HAP-1 (cell line): ENCODE results near the gene TTC31.

ENCODE experiments used
- DNase-seq, 2 experiments: peaks; one replicate each; pipeline ENCODE4 v3.0.0-alpha.2; 2016 to 2020; ENCODE audit warnings: low spot score in 2 of 2
- H3K27me3 ChIP-seq: fragments of 250-450 bp; sonication (Bioruptor Pico); 2 replicates; pipeline ENCODE4 v1.5.1; 2020; ENCODE audit warnings: low read depth, mild to moderate bottlenecking, moderate library complexity
- H3K36me3 ChIP-seq: fragments of 250-450 bp; sonication (Bioruptor Pico); replicated peaks from 2 replicates; pipeline ENCODE4 v1.5.1; 2020; ENCODE audit warnings: mild to moderate bottlenecking
- H3K4me1 ChIP-seq: fragments of 250-450 bp; sonication (Bioruptor Pico); 2 replicates; pipeline ENCODE4 v1.5.1; 2020; ENCODE audit warnings: mild to moderate bottlenecking
- H3K4me3 ChIP-seq: fragments of 250-450 bp; sonication (Bioruptor Pico); 2 replicates; pipeline ENCODE4 v1.5.1; 2020; ENCODE audit warnings: mild to moderate bottlenecking, moderate library complexity
- H3K9me3 ChIP-seq: fragments of 250-450 bp; sonication (Bioruptor Pico); 2 replicates; pipeline ENCODE4 v1.5.1; 2020; ENCODE audit warnings: mild to moderate bottlenecking, moderate library complexity
- in situ Hi-C: fragments of 300-500 bp; cut with MboI; formaldehyde crosslinking; loops from 3 replicates; pipeline ENCODE4 v1.14.3; 2020; ENCODE audit warnings: low sequenced_read_pairs, inconsistent platforms, mixed read lengths

The TTC31 gene

DNA sequence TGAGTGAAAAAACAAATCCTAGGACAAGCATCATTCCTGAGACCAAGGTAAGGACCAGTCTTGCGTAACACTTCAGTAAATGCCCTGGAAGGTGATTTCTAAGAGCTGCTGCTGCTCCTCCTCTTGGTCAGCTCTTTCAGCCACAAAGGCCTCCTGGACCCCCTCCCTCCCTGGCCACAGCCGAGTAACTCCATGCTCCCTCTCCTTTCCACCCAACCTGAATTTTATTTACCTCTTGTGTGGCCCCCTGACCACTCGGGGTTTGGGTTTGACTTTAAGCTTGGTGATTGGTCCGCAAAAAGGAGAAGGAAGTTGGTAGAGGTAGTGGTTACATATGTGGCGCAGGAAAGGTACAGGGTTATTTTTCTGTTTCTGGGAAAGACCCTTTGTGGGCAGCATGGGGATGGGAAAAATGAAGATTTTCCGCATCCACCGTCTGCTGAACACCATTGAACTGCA lies 56.0 kb downstream of the TTC31 start:
- Histone ChIP-seq H3K4me3 (no peak overlapping the region), H3K27me3 (no peaks in the 10 kb centered on the region), H3K9me3 (no peaks in the 10 kb centered on the region; the same call in 1 of the 2 replicates), H3K4me1 (no peaks in the 10 kb centered on the region), H3K36me3 (no peaks in the 10 kb centered on the region; the same call in 1 of the 2 replicates)
- in situ Hi-C loops: no loop called here
- DNase-seq: no peak

DNA sequence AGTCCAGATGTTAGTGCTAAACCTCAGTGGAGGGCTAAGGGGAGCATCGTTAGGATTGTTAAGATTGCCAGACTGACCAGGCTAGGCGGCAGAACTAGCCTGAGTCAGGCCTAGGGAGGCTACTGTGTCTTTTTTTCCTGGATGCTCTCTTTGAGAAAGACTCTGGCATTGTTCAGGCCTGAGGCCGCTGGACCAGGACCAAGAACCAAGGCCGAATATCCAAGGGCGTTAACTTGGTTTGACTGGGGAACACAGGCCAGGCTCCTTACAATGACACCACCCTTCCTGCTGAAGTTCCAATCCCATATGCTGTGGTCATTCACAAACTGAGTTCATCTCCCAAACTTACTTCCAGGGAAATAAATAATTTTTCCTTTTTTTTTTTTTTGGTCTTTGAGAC lies 57.4 kb downstream of the TTC31 start:
- DNase-seq: no peak
- Histone ChIP-seq H3K4me1 (no peaks in the 10 kb centered on the region), H3K9me3 (no peaks in the 10 kb centered on the region; the same call in 1 of the 2 replicates), H3K36me3 (no peaks in the 10 kb centered on the region), H3K4me3 (no peak overlapping the region), H3K27me3 (no peaks in the 10 kb centered on the region)
- in situ Hi-C loops: no loop called here

DNA sequence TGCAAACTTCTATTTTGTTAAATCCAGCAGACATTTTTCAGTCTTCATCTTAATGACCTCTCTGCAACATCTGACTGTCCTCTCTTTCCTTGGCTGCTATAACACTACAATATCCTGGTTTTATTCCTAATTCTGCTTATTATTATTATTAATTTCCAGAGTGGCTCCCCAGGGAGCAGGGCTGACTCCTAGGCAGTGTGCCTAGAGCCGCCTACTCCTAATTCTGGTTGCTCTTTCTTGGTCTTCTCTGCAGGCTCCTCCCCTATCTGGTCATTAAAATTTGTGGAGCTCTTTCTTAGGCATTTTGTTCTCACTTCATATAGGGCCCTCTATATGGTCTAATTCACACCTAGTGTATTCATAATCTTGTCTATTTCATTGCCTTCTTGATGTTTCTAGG lies 60.1 kb downstream of the TTC31 start:
- Histone ChIP-seq H3K27me3 (no peaks in the 10 kb centered on the region), H3K36me3 (no peaks in the 10 kb centered on the region), H3K9me3 (no peaks in the 10 kb centered on the region; the same call in 1 of the 2 replicates), H3K4me1 (no peaks in the 10 kb centered on the region), H3K4me3 (no peak overlapping the region)
- in situ Hi-C loops: no loop called here
- no peak for DNase-seq
